HL-60 (cell line): ENCODE results near the gene MAMDC2.

ENCODE experiments used
- DNase-seq, 2 experiments: peaks; one replicate each; pipeline ENCODE4 v3.0.0-alpha.2; 2010 to 2020; ENCODE audit warnings: low read depth in 1 of 2, low spot score in 1 of 2
- H3K27ac ChIP-seq: fragments of 250-450 bp; sonication (Bioruptor Pico); replicated peaks from 2 replicates; pipeline ENCODE4 v1.5.1; 2020; ENCODE audit warnings: mild to moderate bottlenecking, moderate library complexity
- H3K27me3 ChIP-seq: fragments of 250-450 bp; sonication (Bioruptor Pico); 2 replicates; pipeline ENCODE4 v1.5.1; 2021; ENCODE audit warnings: mild to moderate bottlenecking, moderate library complexity; ENCODE audit not compliant: insufficient read depth, poor library complexity, severe bottlenecking
- H3K4me3 ChIP-seq: replicated peaks from 2 replicates; pipeline ENCODE4 v1.5.1; 2011; ENCODE audit warnings: mild to moderate bottlenecking, control low read depth, low read length; ENCODE audit not compliant: insufficient read depth
- CTCF ChIP-seq: IDR thresholded peaks from one replicate; pipeline ENCODE4 v1.5.1; 2011; ENCODE audit warnings: low read length, control low read depth, inconsistent platforms; ENCODE audit not compliant: insufficient read depth
- GABPA ChIP-seq: IDR thresholded peaks from 2 replicates; pipeline ENCODE4 v1.6.1; 2012; ENCODE audit warnings: low read depth
- POLR2AphosphoS5 ChIP-seq: IDR thresholded peaks from 2 replicates; pipeline ENCODE4 v1.6.1; 2012; ENCODE audit warnings: low read depth
- REST ChIP-seq: IDR thresholded peaks from 2 replicates; pipeline ENCODE4 v1.6.1; 2012; ENCODE audit warnings: low read depth; ENCODE audit not compliant: insufficient replicate concordance
- SPI1 ChIP-seq: IDR thresholded peaks from 2 replicates; pipeline ENCODE4 v1.6.1; 2012; ENCODE audit warnings: low read depth, mild to moderate bottlenecking, borderline replicate concordance

The MAMDC2 gene

GRCh38 chr9:70123695-70124094 is 80.0 kb downstream of the MAMDC2 start:
- Histone ChIP-seq H3K4me3 (no peak overlapping the region), H3K27ac (no peak overlapping the region), H3K27me3 (no peaks in the 10 kb centered on the region)
- DNase-seq: no peak
- TF ChIP-seq SPI1 (no peak), POLR2AphosphoS5 (no peak), GABPA (no peak), REST (no peak), CTCF (no peak)

- DNase-seq: no peak
- TF ChIP-seq GABPA: no peak
- TF ChIP-seq REST: no peak
- no peak for TF ChIP-seq POLR2AphosphoS5
- TF ChIP-seq CTCF: no peak
- TF ChIP-seq SPI1: no peak
Measured at GRCh38 chr9:70125621-70126263, 82.1 kb downstream of the MAMDC2 start.

GRCh38 chr9:70127036-70127435 is 83.4 kb downstream of the MAMDC2 start:
- DNase-seq: no peak
- Histone ChIP-seq H3K4me3 (no peak overlapping the region), H3K27me3 (no peaks in the 10 kb centered on the region), H3K27ac (no peak overlapping the region)
- TF ChIP-seq CTCF (no peak), SPI1 (no peak), POLR2AphosphoS5 (no peak), REST (no peak), GABPA (no peak)

More at GRCh38 chr9:70125621-70126263, 82.1 kb downstream of the MAMDC2 start:
- Histone ChIP-seq H3K4me3 (no peak overlapping the region), H3K27ac (no peak overlapping the region), H3K27me3 (no peaks in the 10 kb centered on the region)
